NCI-H2171 treated with DMSO at 0.1 percent for 48 hours (cell line): ENCODE results near the gene HDX.
"Not testable (repeated sequence)": the region's sequence is repeated elsewhere in the genome, so short reads cannot be mapped to it uniquely, and the experiment has no call there.

Experiments used
- DNase-seq: peaks from one replicate; lab custom pipeline; 2025; lab: John Stamatoyannopoulos, UW

Gene HDX

GRCh38 chrX:84501798-84502628, at the start of gene HDX:
Gene HDX (minus strand): TSS chrX:84502453. CDS start chrX:84475397, 27,056 bp downstream.
- DNase-seq: peak; percentile 70

GRCh38 chrX:84541315-84541714, 39.1 kb upstream of the HDX start:
- not testable (repeated sequence) for DNase-seq

GRCh38 chrX:84537627-84538026, 35.4 kb upstream of the HDX start:
- DNase-seq: not testable (repeated sequence)

GRCh38 chrX:84488426-84488825, 13.8 kb downstream of the HDX start:
- no peak for DNase-seq

GRCh38 chrX:84487365-84488353, 14.6 kb downstream of the HDX start:
- DNase-seq: no peak

GRCh38 chrX:84479086-84479485, 23.2 kb downstream of the HDX start:
- no peak for DNase-seq

GRCh38 chrX:84477114-84477513, 25.1 kb downstream of the HDX start:
- DNase-seq: no peak

GRCh38 chrX:84475596-84475995, 26.7 kb downstream of the HDX start:
- DNase-seq: no peak

- DNase-seq: no peak
Measured at GRCh38 chrX:84475101-84475500, 27.2 kb downstream of the HDX start.

- peak; percentile 8 for DNase-seq
Measured at GRCh38 chrX:84469226-84469625, 33.0 kb downstream of the HDX start.

GRCh38 chrX:84467898-84468297, 34.4 kb downstream of the HDX start:
- DNase-seq: no peak

- DNase-seq: no peak
Measured at GRCh38 chrX:84453351-84454246, 48.7 kb downstream of the HDX start.

- no peak for DNase-seq
Measured at GRCh38 chrX:84441143-84441542, 61.1 kb downstream of the HDX start.

GRCh38 chrX:84415140-84415539, 87.1 kb downstream of the HDX start:
- DNase-seq: no peak

GRCh38 chrX:84363663-84364062, 138.6 kb downstream of the HDX start:
- DNase-seq: peak; percentile 15

GRCh38 chrX:84363051-84363450, 139.2 kb downstream of the HDX start:
- no peak for DNase-seq

- DNase-seq: no peak
Measured at GRCh38 chrX:84362184-84362838, 139.9 kb downstream of the HDX start.

- no peak for DNase-seq
Measured at GRCh38 chrX:84358271-84358670, 144.0 kb downstream of the HDX start.

GRCh38 chrX:84357296-84357695, 145.0 kb downstream of the HDX start:
- DNase-seq: no peak

GRCh38 chrX:84340968-84341367, 161.3 kb downstream of the HDX start:
- no peak for DNase-seq
